HEK293 (cell line): ENCODE data around the gene SYT13.

ENCODE experiments used
- CTCF ChIA-PET: fragments of 350-600 bp; formaldehyde crosslinking; extraction: SDS; loops from one replicate; lab custom pipeline; 2021; ENCODE audit warnings: antibody characterized with exemption; lab: Yijun Ruan, JAX
- POLR2A ChIA-PET: fragments of 300-600 bp; formaldehyde crosslinking; extraction: SDS; loops from one replicate; lab custom pipeline; 2020; ENCODE audit warnings: antibody characterized with exemption, inconsistent platforms; lab: Yijun Ruan, JAX
- H3K27ac ChIP-seq: fragments of 200-500 bp; sonication (Bioruptor generic); 2 replicates; pipeline ENCODE4 v1.5.1; 2014; ENCODE audit warnings: low read depth, low read length, control low read depth, inconsistent platforms; ENCODE audit errors: extremely low read depth
- H3K36me3 ChIP-seq, 2 experiments: fragments of 200-500 bp in 1 of 2; sonication (Bioruptor generic) in 1 of 2; 1 replicate in 1 of 2; 2 replicates in 1 of 2; pipeline ENCODE4 v1.5.1; 2014 to 2017; ENCODE audit warnings: inconsistent platforms in 2 of 2, low read length in 2 of 2; ENCODE audit not compliant: control insufficient read depth in 2 of 2, insufficient read depth in 1 of 2
- H3K4me1 ChIP-seq: fragments of 200-500 bp; sonication (Bioruptor generic); 2 replicates; pipeline ENCODE4 v1.5.1; 2014; ENCODE audit warnings: mild to moderate bottlenecking, low read length, inconsistent platforms; ENCODE audit not compliant: control insufficient read depth, insufficient read depth
- H3K4me3 ChIP-seq: 2 replicates; pipeline ENCODE4 v1.5.1; 2011; ENCODE audit warnings: low read depth, mild to moderate bottlenecking, control low read depth, low read length, moderate library complexity
- H3K9me3 ChIP-seq: fragments of 200-500 bp; sonication (Bioruptor generic); 2 replicates; pipeline ENCODE4 v1.5.1; 2014; ENCODE audit warnings: low read depth, low read length, inconsistent platforms; ENCODE audit not compliant: control insufficient read depth, insufficient read depth
- CTCF ChIP-seq: fragments of 450-650 bp; formaldehyde crosslinking; IDR thresholded peaks from 2 replicates; pipeline ENCODE4 v1.5.1; 2016; ENCODE audit warnings: missing biosample characterization, missing genetic modification characterization
- GLI4 ChIP-seq: fragments of 450-650 bp; formaldehyde crosslinking; IDR thresholded peaks from 2 replicates; pipeline ENCODE4 v1.5.1; 2016; ENCODE audit warnings: missing biosample characterization, missing genetic modification characterization
- KLF16 ChIP-seq: fragments of 450-650 bp; formaldehyde crosslinking; IDR thresholded peaks from 2 replicates; pipeline ENCODE4 v1.5.1; 2017; ENCODE audit warnings: missing biosample characterization, missing genetic modification characterization
- KLF17 ChIP-seq: fragments of 450-650 bp; formaldehyde crosslinking; IDR thresholded peaks from 2 replicates; pipeline ENCODE4 v1.5.1; 2016; ENCODE audit warnings: missing biosample characterization, missing genetic modification characterization
- SP3 ChIP-seq: fragments of 450-650 bp; formaldehyde crosslinking; IDR thresholded peaks from 2 replicates; pipeline ENCODE4 v1.5.1; 2016; ENCODE audit warnings: missing biosample characterization, missing genetic modification characterization
- TCF7L2 ChIP-seq: IDR thresholded peaks from 2 replicates; pipeline ENCODE4 v1.6.1; 2011; ENCODE audit warnings: low read depth, mild to moderate bottlenecking, inconsistent platforms, low read length, moderate library complexity, borderline replicate concordance
- ZBTB44 ChIP-seq: fragments of 450-650 bp; IDR thresholded peaks from 2 replicates; pipeline ENCODE4 v1.5.1; 2018; ENCODE audit warnings: missing biosample characterization, mild to moderate bottlenecking, missing genetic modification characterization
- ZBTB48 ChIP-seq: fragments of 450-650 bp; formaldehyde crosslinking; IDR thresholded peaks from 2 replicates; pipeline ENCODE4 v1.5.1; 2016; ENCODE audit warnings: missing biosample characterization, missing genetic modification characterization
- ZIC2 ChIP-seq: fragments of 450-650 bp; formaldehyde crosslinking; IDR thresholded peaks from 2 replicates; pipeline ENCODE4 v1.5.1; 2016; ENCODE audit warnings: missing biosample characterization, missing genetic modification characterization
- ZNF184 ChIP-seq: fragments of 450-650 bp; IDR thresholded peaks from 2 replicates; pipeline ENCODE4 v1.5.1; 2018; ENCODE audit warnings: missing biosample characterization, mild to moderate bottlenecking, missing genetic modification characterization
- ZNF202 ChIP-seq: fragments of 450-650 bp; formaldehyde crosslinking; IDR thresholded peaks from 2 replicates; pipeline ENCODE4 v1.5.1; 2016; ENCODE audit warnings: missing biosample characterization, missing genetic modification characterization, borderline replicate concordance
- ZNF266 ChIP-seq: fragments of 450-650 bp; formaldehyde crosslinking; IDR thresholded peaks from 2 replicates; pipeline ENCODE4 v1.5.1; 2016; ENCODE audit warnings: missing biosample characterization, missing genetic modification characterization, low read depth
- ZNF423 ChIP-seq: fragments of 450-650 bp; formaldehyde crosslinking; IDR thresholded peaks from 2 replicates; pipeline ENCODE4 v1.5.1; 2016; ENCODE audit warnings: missing biosample characterization, missing genetic modification characterization
- ZNF473 ChIP-seq: fragments of 450-650 bp; formaldehyde crosslinking; IDR thresholded peaks from 2 replicates; pipeline ENCODE4 v1.5.1; 2017; ENCODE audit warnings: missing biosample characterization, missing genetic modification characterization
- ZNF544 ChIP-seq: fragments of 450-650 bp; formaldehyde crosslinking; IDR thresholded peaks from 2 replicates; pipeline ENCODE4 v1.5.0; 2017; ENCODE audit warnings: missing biosample characterization, missing genetic modification characterization
- ZNF561 ChIP-seq: fragments of 450-650 bp; IDR thresholded peaks from 2 replicates; pipeline ENCODE4 v1.5.1; 2018; ENCODE audit warnings: missing biosample characterization, missing genetic modification characterization, borderline replicate concordance
- ZNF571 ChIP-seq: fragments of 450-650 bp; formaldehyde crosslinking; IDR thresholded peaks from 2 replicates; pipeline ENCODE4 v1.5.0; 2017; ENCODE audit warnings: missing biosample characterization, missing genetic modification characterization
- ZNF621 ChIP-seq: fragments of 450-650 bp; formaldehyde crosslinking; IDR thresholded peaks from 2 replicates; pipeline ENCODE4 v1.5.1; 2017; ENCODE audit warnings: missing biosample characterization, missing genetic modification characterization
- ZNF623 ChIP-seq: fragments of 450-650 bp; formaldehyde crosslinking; IDR thresholded peaks from 2 replicates; pipeline ENCODE4 v1.5.1; 2016; ENCODE audit warnings: missing biosample characterization, missing genetic modification characterization
- ZNF624 ChIP-seq: fragments of 450-650 bp; formaldehyde crosslinking; IDR thresholded peaks from 2 replicates; pipeline ENCODE4 v1.5.1; 2017; ENCODE audit warnings: missing biosample characterization, missing genetic modification characterization
- ZNF670 ChIP-seq: fragments of 450-650 bp; formaldehyde crosslinking; IDR thresholded peaks from 2 replicates; pipeline ENCODE4 v1.5.1; 2016; ENCODE audit warnings: missing biosample characterization, missing genetic modification characterization, low read depth
- ZNF692 ChIP-seq: fragments of 450-650 bp; formaldehyde crosslinking; IDR thresholded peaks from 2 replicates; pipeline ENCODE4 v1.5.1; 2016; ENCODE audit warnings: missing biosample characterization, missing genetic modification characterization
- ZNF76 ChIP-seq: fragments of 450-650 bp; formaldehyde crosslinking; IDR thresholded peaks from 2 replicates; pipeline ENCODE4; 2016; ENCODE audit warnings: low read depth, missing biosample characterization, missing genetic modification characterization, borderline replicate concordance
- ZNF777 ChIP-seq: fragments of 450-650 bp; formaldehyde crosslinking; IDR thresholded peaks from 2 replicates; pipeline ENCODE4 v1.5.1; 2017; ENCODE audit warnings: missing biosample characterization, missing genetic modification characterization, borderline replicate concordance
- ZNF785 ChIP-seq: fragments of 450-650 bp; formaldehyde crosslinking; IDR thresholded peaks from 2 replicates; pipeline ENCODE4 v1.5.1; 2016; ENCODE audit warnings: missing biosample characterization, missing genetic modification characterization
- ZNF837 ChIP-seq: fragments of 450-650 bp; formaldehyde crosslinking; IDR thresholded peaks from 2 replicates; pipeline ENCODE4 v1.5.1; 2016; ENCODE audit warnings: missing biosample characterization, missing genetic modification characterization
- TF ChIP-seq, protein P1 (sequence below): fragments of 450-650 bp; formaldehyde crosslinking; IDR thresholded peaks from 2 replicates; pipeline ENCODE4 v1.5.1; 2016; ENCODE audit warnings: missing biosample characterization, missing genetic modification characterization

SYT13 gene

GRCh38 chr11:45334410-45334809 is 48.3 kb upstream of the SYT13 start:
- POLR2A ChIA-PET = no interaction called here
- CTCF ChIA-PET = interaction anchor here (0.6 to 7.7 kb wide), 6 partner anchors 224 to 437 kb away, joined by 3 to 147 read pairs (median 5); no protein-coding TSS in a partner anchor

DNA sequence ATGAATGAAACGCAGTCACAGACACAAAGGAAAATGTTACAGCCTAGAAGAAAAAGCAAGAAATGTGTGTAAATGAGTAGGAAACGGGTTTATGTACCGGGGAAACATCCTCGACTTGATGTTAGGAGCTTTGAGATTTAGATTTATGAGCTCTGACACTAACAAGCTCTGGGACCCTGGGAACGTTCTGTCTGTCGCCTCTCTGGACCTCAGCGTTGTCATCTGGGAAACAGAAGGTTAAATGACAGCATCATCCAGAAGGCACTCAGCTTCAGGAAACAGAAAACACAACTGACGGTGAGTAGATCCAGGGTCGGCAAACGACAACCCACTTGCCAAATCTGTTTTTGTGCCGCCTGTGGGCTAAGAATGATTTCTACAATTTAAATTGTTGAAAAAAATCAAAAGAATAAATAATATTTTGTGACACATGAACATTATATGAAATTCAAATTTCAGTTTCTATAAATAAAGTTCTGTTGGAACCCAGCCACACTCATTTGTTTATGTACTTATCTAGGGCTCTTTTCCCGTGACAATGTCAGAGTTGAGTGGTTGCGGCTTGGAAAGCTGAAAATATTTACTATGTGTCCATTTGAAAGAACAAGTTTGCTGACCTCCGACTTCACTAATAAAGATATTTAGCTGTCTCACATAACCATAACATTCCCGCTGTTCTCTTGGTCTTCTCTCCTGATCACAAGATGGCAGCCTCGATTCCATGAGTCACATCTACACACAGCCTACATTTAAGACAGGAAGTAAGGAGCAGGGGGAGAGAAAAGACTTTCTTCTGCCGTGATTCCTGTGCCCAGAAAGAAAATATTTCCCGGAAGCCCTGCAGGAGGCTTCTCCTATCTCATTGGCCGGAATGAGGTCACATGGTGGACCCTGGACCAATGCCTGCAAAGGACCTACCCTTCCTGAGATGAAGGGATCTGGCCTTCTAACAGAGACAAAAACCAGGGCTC is 47.1 kb upstream of the SYT13 start:
- ChIA-PET POLR2A (no interaction called here), CTCF (interaction anchor here (0.6 to 7.7 kb wide), 21 partner anchors 8 to 463 kb away, joined by 3 to 147 read pairs (median 4); no protein-coding TSS in a partner anchor)
- Histone ChIP-seq H3K9me3 (no peaks in the 10 kb centered on the region), H3K4me3 (no peak overlapping the region), H3K27ac (no peak overlapping the region), H3K4me1 (no peaks in the 10 kb centered on the region), H3K36me3 (no peaks in the 10 kb centered on the region)
- TF ChIP-seq ZNF621 (tag by site-specific recombination) (no peak), ZNF473 (no peak), ZNF266 (tag by site-specific recombination) (no peak), ZNF623 (tag by site-specific recombination) (no peak), GLI4 (tag by site-specific recombination) (no peak), ZIC2 (tag by site-specific recombination) (no peak), ZNF544 (no peak), ZNF785 (tag by site-specific recombination) (no peak), ZNF184 (tag by site-specific recombination) (no peak), ZNF670 (tag by site-specific recombination) (no peak)
- TF ChIP-seq, protein P1, sequence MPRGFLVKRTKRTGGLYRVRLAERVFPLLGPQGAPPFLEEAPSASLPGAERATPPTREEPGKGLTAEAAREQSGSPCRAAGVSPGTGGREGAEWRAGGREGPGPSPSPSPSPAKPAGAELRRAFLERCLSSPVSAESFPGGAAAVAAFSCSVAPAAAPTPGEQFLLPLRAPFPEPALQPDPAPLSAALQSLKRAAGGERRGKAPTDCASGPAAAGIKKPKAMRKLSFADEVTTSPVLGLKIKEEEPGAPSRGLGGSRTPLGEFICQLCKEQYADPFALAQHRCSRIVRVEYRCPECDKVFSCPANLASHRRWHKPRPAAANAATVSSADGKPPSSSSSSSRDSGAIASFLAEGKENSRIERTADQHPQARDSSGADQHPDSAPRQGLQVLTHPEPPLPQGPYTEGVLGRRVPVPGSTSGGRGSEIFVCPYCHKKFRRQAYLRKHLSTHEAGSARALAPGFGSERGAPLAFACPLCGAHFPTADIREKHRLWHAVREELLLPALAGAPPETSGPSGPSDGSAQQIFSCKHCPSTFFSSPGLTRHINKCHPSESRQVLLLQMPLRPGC (tag by site-specific recombination) = no peak

More at GRCh38 chr11:45334410-45334809, 48.3 kb upstream of the SYT13 start:
- Histone ChIP-seq H3K4me1 (no peaks in the 10 kb centered on the region), H3K4me3 (no peak overlapping the region), H3K36me3 (no peaks in the 10 kb centered on the region), H3K9me3 (no peaks in the 10 kb centered on the region), H3K27ac (no peak overlapping the region)
- no peak for TF ChIP-seq ZBTB44
- TF ChIP-seq KLF17 = no peak
- no peak for TF ChIP-seq ZNF777
- no peak for TF ChIP-seq ZNF561 (tag by site-specific recombination)
- no peak for TF ChIP-seq ZNF692 (tag by site-specific recombination)
- no peak for TF ChIP-seq CTCF (tag by site-specific recombination)
- no peak for TF ChIP-seq TCF7L2
- TF ChIP-seq ZBTB48 (tag by site-specific recombination) = no peak
- no peak for TF ChIP-seq ZNF837 (tag by site-specific recombination)
- no peak for TF ChIP-seq ZNF571 (tag by site-specific recombination)
- no peak for TF ChIP-seq SP3 (tag by site-specific recombination)
- TF ChIP-seq ZNF624 (tag by site-specific recombination) = no peak
- no peak for TF ChIP-seq ZNF423 (tag by site-specific recombination)
- no peak for TF ChIP-seq ZNF76
- no peak for TF ChIP-seq ZNF202 (tag by site-specific recombination)
- TF ChIP-seq KLF16 (tag by site-specific recombination) = no peak
- TF ChIP-seq, all 188 proteins: peak for 0
